ENCODE data around the gene C1QTNF8. TPM values are rescaled to one million over a fixed set of nuclear protein-coding genes. Genes with fewer than 3 reads are reported as not detected.

C1QTNF8 gene
- total and polyA plus RNA-seq, 2 of the 13 experiments (the other 11 are each of a cell fraction or from before 2014, with no cell fraction given): 0.09 TPM; not detected in 1

- TF ChIP-seq ZNF407 (CRISPR knock-in tag; IDR thresholded peaks at IDR 0.05; ENCODE audit: not compliant biosample characterization) (no peak), SMAD1 (CRISPR knock-in tag; IDR thresholded peaks at IDR 0.05; ENCODE audit: borderline replicate concordance, low read depth) (no peak), ZBTB2 (CRISPR knock-in tag; IDR thresholded peaks at IDR 0.05; ENCODE audit: low read depth) (peak; percentile 40; the same call in 1 of the 2 replicates), ZNF350 (CRISPR knock-in tag; IDR thresholded peaks at IDR 0.05; ENCODE audit: borderline replicate concordance, low read depth) (peak; percentile 90), HOXA5 (CRISPR knock-in tag; IDR thresholded peaks at IDR 0.05) (peak; percentile 75), ARID3A (IDR thresholded peaks at IDR 0.05; ENCODE audit: low read depth, low read length) (no peak), ZMYM3 (CRISPR knock-in tag; IDR thresholded peaks at IDR 0.05) (peak; percentile 38), NCOA2 (CRISPR knock-in tag; IDR thresholded peaks at IDR 0.05) (peak; percentile 57), ZNF33A (CRISPR knock-in tag; IDR thresholded peaks at IDR 0.05; ENCODE audit: borderline replicate concordance) (no peak), ZNF337 (CRISPR knock-in tag; IDR thresholded peaks at IDR 0.05; ENCODE audit: borderline replicate concordance, low read depth) (0 out of 2 replicates have a peak, but pooled peaks have one; percentile 34), ZNF343 (CRISPR knock-in tag; IDR thresholded peaks at IDR 0.05) (no peak), ZNF12 (CRISPR knock-in tag; IDR thresholded peaks at IDR 0.05) (no peak), ZNF614 (CRISPR knock-in tag; IDR thresholded peaks at IDR 0.05; ENCODE audit: borderline replicate concordance) (no peak; the same call in 1 of the 2 replicates), ZNF781 (CRISPR knock-in tag; IDR thresholded peaks at IDR 0.05; ENCODE audit: borderline replicate concordance, not compliant biosample characterization) (peak; percentile 25), ZNF34 (CRISPR knock-in tag; IDR thresholded peaks at IDR 0.05; ENCODE audit: borderline replicate concordance) (peak; percentile 85; the same call in 1 of the 2 replicates), TBL1XR1 (IDR thresholded peaks at IDR 0.05; ENCODE audit: borderline replicate concordance, low read length, partially characterized antibody) (no peak)
Observed at GRCh38 chr16:1089822-1090619, 6.0 kb downstream of the C1QTNF8 start (continued).
